Measurements from ENCODE around the gene ZIC1. TPM values are rescaled to one million over a fixed set of nuclear protein-coding genes. Genes with fewer than 3 reads are reported as not detected.

The ZIC1 gene
- total RNA-seq, 1 experiment from 2014 or later = not detected

DNA sequence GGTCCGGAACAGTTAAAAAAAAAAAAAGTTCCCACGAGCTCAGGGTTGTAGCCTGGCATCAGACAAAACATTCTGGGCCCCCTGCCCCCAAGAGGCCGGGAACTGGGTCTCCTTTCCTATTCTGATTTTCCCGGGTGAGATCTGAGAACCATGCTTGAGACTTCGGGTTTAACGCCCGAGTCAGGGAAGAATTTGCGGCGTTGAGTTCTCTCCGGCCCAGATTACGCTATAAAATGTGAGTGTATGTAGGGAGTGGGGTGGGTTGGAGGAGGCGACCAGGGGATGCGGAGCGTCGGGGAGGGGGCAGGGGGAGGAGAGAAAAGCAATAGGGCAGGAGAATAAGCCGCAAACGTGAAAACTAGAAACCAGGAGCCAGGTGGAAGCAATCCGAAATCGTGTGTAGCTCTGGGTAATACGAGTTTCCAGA lies 2.7 kb downstream of the ZIC1 start:
- CTCF ChIA-PET = no interaction called here
- no TSS peak for BruUV-seq (replicated peaks)
- H2AFZ ChIP-seq = no peak overlapping the region
- no peak for DNase-seq
- no peaks in the 10 kb centered on the region for H3K9me3 ChIP-seq (ENCODE audit: insufficient read depth, low read depth)
- intact Hi-C loops (cut with micrococcal nuclease; ENCODE audit: unreplicated experiment) = no loop called here
- no peak overlapping the region for H3K4me3 ChIP-seq
- H3K79me2 ChIP-seq (ENCODE audit: low read depth) = no peaks in the 10 kb centered on the region
- TF ChIP-seq, protein P1, sequence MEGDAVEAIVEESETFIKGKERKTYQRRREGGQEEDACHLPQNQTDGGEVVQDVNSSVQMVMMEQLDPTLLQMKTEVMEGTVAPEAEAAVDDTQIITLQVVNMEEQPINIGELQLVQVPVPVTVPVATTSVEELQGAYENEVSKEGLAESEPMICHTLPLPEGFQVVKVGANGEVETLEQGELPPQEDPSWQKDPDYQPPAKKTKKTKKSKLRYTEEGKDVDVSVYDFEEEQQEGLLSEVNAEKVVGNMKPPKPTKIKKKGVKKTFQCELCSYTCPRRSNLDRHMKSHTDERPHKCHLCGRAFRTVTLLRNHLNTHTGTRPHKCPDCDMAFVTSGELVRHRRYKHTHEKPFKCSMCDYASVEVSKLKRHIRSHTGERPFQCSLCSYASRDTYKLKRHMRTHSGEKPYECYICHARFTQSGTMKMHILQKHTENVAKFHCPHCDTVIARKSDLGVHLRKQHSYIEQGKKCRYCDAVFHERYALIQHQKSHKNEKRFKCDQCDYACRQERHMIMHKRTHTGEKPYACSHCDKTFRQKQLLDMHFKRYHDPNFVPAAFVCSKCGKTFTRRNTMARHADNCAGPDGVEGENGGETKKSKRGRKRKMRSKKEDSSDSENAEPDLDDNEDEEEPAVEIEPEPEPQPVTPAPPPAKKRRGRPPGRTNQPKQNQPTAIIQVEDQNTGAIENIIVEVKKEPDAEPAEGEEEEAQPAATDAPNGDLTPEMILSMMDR (conservative IDR thresholded peaks at IDR 0.05) = no peak
- TF ChIP-seq EZH2 (IDR thresholded peaks at IDR 0.05; ENCODE audit: low read depth) = no peak
- no peaks in the 10 kb centered on the region for H4K20me1 ChIP-seq (ENCODE audit: insufficient read depth)
- no peak overlapping the region for H3K27ac ChIP-seq
- POLR2A ChIA-PET (ENCODE audit: unreplicated experiment) = no interaction called here
- no peaks in the 10 kb centered on the region for H3F3A ChIP-seq (ENCODE audit: insufficient read depth, low read depth)
- H3K36me3 ChIP-seq (ENCODE audit: low read depth) = no peaks in the 10 kb centered on the region
- no peaks in the 10 kb centered on the region for H3K9me2 ChIP-seq (ENCODE audit: insufficient read depth)
- H3K4me1 ChIP-seq (replicated peaks; ENCODE audit: insufficient read depth) = no peaks in the 10 kb centered on the region
- no peaks in the 10 kb centered on the region for H3K27me3 ChIP-seq (ENCODE audit: insufficient read depth, low read depth)
- H3K4me2 ChIP-seq = no peak overlapping the region

DNA sequence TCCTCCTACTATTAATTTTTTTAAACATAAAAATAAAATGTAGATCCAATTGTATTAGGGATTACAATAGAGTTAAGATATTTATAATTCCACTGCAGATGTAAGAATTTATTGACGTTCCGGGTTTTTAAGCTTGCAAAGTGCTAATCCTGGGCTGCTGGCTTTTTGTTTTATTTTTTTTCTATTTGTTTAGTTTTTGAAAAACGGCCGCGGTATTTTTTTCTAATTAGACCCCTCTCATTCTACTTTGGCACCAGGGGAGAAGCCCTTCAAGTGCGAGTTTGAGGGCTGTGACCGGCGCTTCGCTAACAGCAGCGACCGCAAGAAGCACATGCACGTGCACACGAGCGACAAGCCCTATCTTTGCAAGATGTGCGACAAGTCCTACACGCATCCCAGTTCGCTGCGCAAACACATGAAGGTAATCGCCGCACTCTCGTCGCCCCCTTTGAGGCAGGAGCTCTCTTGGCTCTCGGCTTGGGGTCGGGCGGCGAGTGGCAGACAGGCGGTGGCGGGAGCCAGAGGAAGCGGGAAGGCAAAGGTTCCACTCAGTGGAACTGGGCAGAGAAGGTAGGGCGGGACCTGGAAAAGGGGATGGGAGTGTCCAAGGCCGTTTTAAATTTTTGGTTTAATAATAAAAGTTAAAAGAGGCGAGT lies 3.2 kb downstream of the ZIC1 start:
- Histone ChIP-seq H3F3A (ENCODE audit: insufficient read depth, low read depth) (no peaks in the 10 kb centered on the region), H3K27ac (no peak overlapping the region), H2AFZ (no peak overlapping the region), H4K20me1 (ENCODE audit: insufficient read depth) (no peaks in the 10 kb centered on the region), H3K36me3 (ENCODE audit: low read depth) (no peaks in the 10 kb centered on the region), H3K27me3 (ENCODE audit: insufficient read depth, low read depth) (no peaks in the 10 kb centered on the region), H3K4me1 (replicated peaks; ENCODE audit: insufficient read depth) (no peaks in the 10 kb centered on the region), H3K79me2 (ENCODE audit: low read depth) (no peaks in the 10 kb centered on the region), H3K4me2 (no peak overlapping the region), H3K9me3 (ENCODE audit: insufficient read depth, low read depth) (no peaks in the 10 kb centered on the region), H3K9me2 (ENCODE audit: insufficient read depth) (no peaks in the 10 kb centered on the region), H3K4me3 (no peak overlapping the region)
- DNase-seq = no peak
- POLR2A ChIA-PET (ENCODE audit: unreplicated experiment) = no interaction called here
- no TSS peak for BruUV-seq (replicated peaks)
- intact Hi-C loops (cut with micrococcal nuclease; ENCODE audit: unreplicated experiment) = no loop called here
- no peak for TF ChIP-seq EZH2 (IDR thresholded peaks at IDR 0.05; ENCODE audit: low read depth)
- TF ChIP-seq, protein P1 (conservative IDR thresholded peaks at IDR 0.05) = no peak
- CTCF ChIA-PET = no interaction called here

DNA sequence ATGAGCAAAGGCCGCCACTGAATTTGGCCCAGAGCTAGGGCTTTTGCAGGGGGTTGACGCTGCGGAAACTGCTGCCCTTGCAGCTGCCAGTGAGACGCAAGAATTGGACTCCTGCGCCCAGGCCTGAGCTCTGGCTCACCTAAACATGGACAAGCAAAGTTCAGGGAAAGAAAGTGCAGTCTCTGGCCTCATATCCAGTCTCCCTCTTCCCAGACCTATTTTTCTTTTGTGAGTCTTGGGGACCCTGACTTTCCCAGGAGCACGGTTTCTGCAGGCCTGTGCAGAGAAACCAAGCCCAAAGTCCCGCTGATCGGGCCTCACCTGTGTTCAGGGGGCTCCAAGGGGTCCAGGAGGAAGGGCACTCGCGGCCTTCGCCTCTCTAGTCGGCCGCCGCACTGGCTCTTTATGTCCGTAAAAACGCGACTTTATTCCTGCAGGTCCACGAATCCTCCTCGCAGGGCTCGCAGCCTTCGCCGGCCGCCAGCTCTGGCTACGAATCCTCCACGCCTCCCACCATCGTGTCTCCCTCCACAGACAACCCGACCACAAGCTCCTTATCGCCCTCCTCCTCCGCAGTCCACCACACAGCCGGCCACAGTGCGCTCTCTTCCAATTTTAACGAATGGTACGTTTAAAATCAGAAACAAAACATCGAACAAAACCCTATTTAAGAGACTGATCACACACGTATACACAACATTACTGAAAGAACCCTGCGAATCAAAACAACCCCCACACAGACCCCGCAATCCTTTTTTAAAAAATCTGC lies 3.9 kb downstream of the ZIC1 start:
- H3K9me2 ChIP-seq (ENCODE audit: insufficient read depth) = no peaks in the 10 kb centered on the region
- no peaks in the 10 kb centered on the region for H3K27me3 ChIP-seq (ENCODE audit: insufficient read depth, low read depth)
- POLR2A ChIA-PET (ENCODE audit: unreplicated experiment) = no interaction called here
- H3F3A ChIP-seq (ENCODE audit: insufficient read depth, low read depth) = no peaks in the 10 kb centered on the region
- no peaks in the 10 kb centered on the region for H3K4me1 ChIP-seq (replicated peaks; ENCODE audit: insufficient read depth)
- CTCF ChIA-PET = no interaction called here
- H2AFZ ChIP-seq = no peak overlapping the region
- no peak overlapping the region for H3K4me3 ChIP-seq
- TF ChIP-seq EZH2 (IDR thresholded peaks at IDR 0.05; ENCODE audit: low read depth) = no peak
- TF ChIP-seq, protein P1 (conservative IDR thresholded peaks at IDR 0.05) = no peak
- H3K79me2 ChIP-seq (ENCODE audit: low read depth) = no peaks in the 10 kb centered on the region
- H4K20me1 ChIP-seq (ENCODE audit: insufficient read depth) = no peaks in the 10 kb centered on the region
- no peak overlapping the region for H3K4me2 ChIP-seq
- no peak for DNase-seq
- H3K27ac ChIP-seq = no peak overlapping the region
- intact Hi-C loops (cut with micrococcal nuclease; ENCODE audit: unreplicated experiment) = no loop called here
- no peaks in the 10 kb centered on the region for H3K36me3 ChIP-seq (ENCODE audit: low read depth)
- BruUV-seq (replicated peaks) = no TSS peak
- no peaks in the 10 kb centered on the region for H3K9me3 ChIP-seq (ENCODE audit: insufficient read depth, low read depth)

Data from PC-9 (cell line).